HepG2 (cell line): ENCODE data around the gene GUCA1A. TPM values are rescaled to one million over a fixed set of nuclear protein-coding genes. Genes with fewer than 3 reads are reported as not detected.

Source experiments
- ARNT2 ChIP-seq: sonication (generic); formaldehyde crosslinking; IDR thresholded peaks from 2 replicates; pipeline ENCODE4 v1.8.0; 2022; ENCODE audit warnings: mild to moderate bottlenecking, low read depth, missing genetic modification reagents, moderate library complexity
- ATF6 ChIP-seq: sonication (generic); formaldehyde crosslinking; conservative IDR thresholded peaks from 2 replicates; pipeline ENCODE4 v1.4.0; 2020; ENCODE audit warnings: missing genetic modification reagents
- ATRX ChIP-seq: sonication (generic); formaldehyde crosslinking; IDR thresholded peaks from 2 replicates; pipeline ENCODE4 v1.4.0; 2020; ENCODE audit warnings: missing genetic modification reagents, borderline replicate concordance
- CSRNP2 ChIP-seq: sonication (generic); formaldehyde crosslinking; conservative IDR thresholded peaks from 2 replicates; pipeline ENCODE4 v1.8.0; 2022; ENCODE audit warnings: low read depth, missing genetic modification reagents
- HIC2 ChIP-seq: sonication (generic); formaldehyde crosslinking; IDR thresholded peaks from 2 replicates; pipeline ENCODE4 v1.9.0; 2022; ENCODE audit warnings: low read depth, missing genetic modification reagents
- IRF1 ChIP-seq: sonication (generic); formaldehyde crosslinking; IDR thresholded peaks from 2 replicates; pipeline ENCODE4 v1.4.0; 2020; ENCODE audit warnings: low read depth, mild to moderate bottlenecking, missing genetic modification reagents
- MAF1 ChIP-seq: sonication (generic); formaldehyde crosslinking; IDR thresholded peaks from 2 replicates; pipeline ENCODE4 v1.5.0; 2020; ENCODE audit warnings: missing genetic modification reagents, borderline replicate concordance
- REXO4 ChIP-seq: sonication (generic); formaldehyde crosslinking; IDR thresholded peaks from 2 replicates; pipeline ENCODE4 v1.8.0; 2022; ENCODE audit warnings: missing genetic modification reagents, mild to moderate bottlenecking, borderline replicate concordance
- SKI ChIP-seq: fragments of 450-650 bp; IDR thresholded peaks from one replicate; pipeline ENCODE4 v1.6.1; 2018; ENCODE audit warnings: mild to moderate bottlenecking; ENCODE audit not compliant: partially characterized antibody
- SRSF9 ChIP-seq: fragments of 200-400 bp; formaldehyde crosslinking; IDR thresholded peaks from 2 replicates; pipeline ENCODE4 v1.6.1; 2018; ENCODE audit warnings: borderline replicate concordance, mild to moderate bottlenecking, low read depth, low read length; ENCODE audit not compliant: insufficient read depth, poor library complexity, severe bottlenecking
- TAF1 ChIP-seq: sonication (generic); formaldehyde crosslinking; IDR thresholded peaks from 2 replicates; pipeline ENCODE4 v1.4.0; 2020; ENCODE audit warnings: missing genetic modification reagents
- ZBTB37 ChIP-seq: sonication (generic); formaldehyde crosslinking; IDR thresholded peaks from 2 replicates; pipeline ENCODE4 v1.4.0; 2020; ENCODE audit warnings: mild to moderate bottlenecking, missing genetic modification reagents
- ZNF329 ChIP-seq: sonication (generic); formaldehyde crosslinking; IDR thresholded peaks from 2 replicates; pipeline ENCODE4 v1.9.0; 2021; ENCODE audit warnings: low read depth, mild to moderate bottlenecking, missing genetic modification reagents
- ZNF414 ChIP-seq: sonication (generic); formaldehyde crosslinking; IDR thresholded peaks from 2 replicates; pipeline ENCODE4 v1.5.0; 2020; ENCODE audit warnings: missing genetic modification reagents
- ZNF503 ChIP-seq: sonication (generic); formaldehyde crosslinking; IDR thresholded peaks from 2 replicates; pipeline ENCODE4 v1.4.0; 2020; ENCODE audit warnings: missing genetic modification reagents
- ZNF737 ChIP-seq: sonication (generic); formaldehyde crosslinking; IDR thresholded peaks from 2 replicates; pipeline ENCODE4 v1.5.0; 2020; ENCODE audit warnings: missing genetic modification reagents, mild to moderate bottlenecking, borderline replicate concordance
- polyA plus RNA-seq, 8 experiments: library from polyadenylated mRNA; depleted of rRNA in 3 of 8; stranded (reverse) in 7 of 8; unstranded in 1 of 8; fragments of >200 nt; fragmentation: Illumina TruSeq in 4 of 8; extraction: Trizol in 4 of 8; gene quantifications; 2 replicates each; pipeline versions ENCODE4 v1.2.1 to v1.2.3, GENCODE V29; 2011 to 2016; ENCODE audit warnings: low read depth in 4 of 8, missing spikeins in 1 of 8, mixed read lengths in 1 of 8; ENCODE audit not compliant: insufficient read depth in 1 of 8
- total RNA-seq, 5 experiments: library from RNA; depleted of rRNA; stranded (reverse); fragments of >200 nt; fragmentation: Illumina TruSeq; extraction: Trizol; gene quantifications; 2 replicates each; pipeline ENCODE4 v1.2.3, GENCODE V29; 2016; ENCODE audit warnings: low read depth in 1 of 5

Gene GUCA1A
- total and polyA plus RNA-seq, 2 of the 13 experiments (the other 11 are each of a cell fraction or from before 2014, with no cell fraction given): not detected

- TF ChIP-seq TAF1 (no peak), ZNF503 (CRISPR knock-in tag) (peak; percentile 78; the same call in 1 of the 2 replicates), SKI (peak; percentile 62), ATRX (CRISPR knock-in tag) (no peak), ZNF737 (CRISPR knock-in tag) (no peak), ATF6 (CRISPR knock-in tag) (no peak), ZNF414 (CRISPR knock-in tag) (no peak), CSRNP2 (CRISPR knock-in tag) (no peak), ZBTB37 (no peak), IRF1 (CRISPR knock-in tag) (no peak), ARNT2 (CRISPR knock-in tag) (no peak), REXO4 (CRISPR knock-in tag) (no peak), SRSF9 (no peak), HIC2 (CRISPR knock-in tag) (peak; percentile 86), ZNF329 (CRISPR knock-in tag) (no peak), MAF1 (CRISPR knock-in tag) (no peak)
These were observed 35.9 kb upstream of the GUCA1A start (continued) for GRCh38 chr6:42137194-42137753.
